HG03066 (cell line): Measurements from ENCODE around the gene SOX6.

ENCODE experiments used
- ATAC-seq: cut with Tn5 transposase; IDR thresholded peaks from one replicate; pipeline ENCODE4 v1.9.1; 2021; ENCODE audit warnings: low read depth; ENCODE audit not compliant: unreplicated experiment

The SOX6 gene

DNA sequence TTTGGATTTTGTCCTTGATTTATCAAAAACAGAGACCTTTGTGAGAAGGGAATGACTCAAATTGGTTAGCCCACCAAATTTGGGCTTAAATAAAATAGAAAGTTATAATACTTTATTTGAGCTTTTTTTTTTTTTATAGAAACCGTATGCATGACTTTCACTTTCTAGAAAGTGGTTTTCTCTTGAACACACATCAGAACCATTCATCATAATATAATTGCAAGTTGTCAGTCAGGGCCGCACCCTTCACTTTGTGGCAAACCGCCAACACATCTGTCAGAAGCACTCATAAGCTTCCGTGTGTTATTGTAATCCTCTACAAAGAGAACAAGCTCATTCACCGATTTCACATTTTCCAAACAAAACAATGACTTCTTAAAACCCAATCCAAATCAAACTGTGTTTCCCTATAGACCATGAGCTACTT, 76.1 kb downstream of the SOX6 start:
- no peak for ATAC-seq

DNA sequence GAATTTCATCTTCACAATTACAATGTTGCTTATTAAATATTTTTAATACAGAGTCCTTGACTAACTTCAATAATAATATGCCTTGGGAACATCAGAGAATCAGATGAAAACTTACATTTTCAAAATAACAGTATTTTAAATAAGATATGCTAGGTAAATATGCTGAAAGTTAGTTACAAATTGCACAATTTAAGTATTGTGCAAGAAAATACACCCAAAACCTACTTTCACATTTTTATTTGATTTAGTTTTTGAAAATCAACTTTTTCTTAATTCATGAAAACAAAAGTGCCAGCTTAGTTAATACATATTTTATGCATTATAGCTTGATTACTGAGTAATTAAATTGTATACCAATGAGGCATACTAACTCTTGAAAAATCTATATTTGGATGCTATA, 76.8 kb downstream of the SOX6 start:
- ATAC-seq: no peak

DNA sequence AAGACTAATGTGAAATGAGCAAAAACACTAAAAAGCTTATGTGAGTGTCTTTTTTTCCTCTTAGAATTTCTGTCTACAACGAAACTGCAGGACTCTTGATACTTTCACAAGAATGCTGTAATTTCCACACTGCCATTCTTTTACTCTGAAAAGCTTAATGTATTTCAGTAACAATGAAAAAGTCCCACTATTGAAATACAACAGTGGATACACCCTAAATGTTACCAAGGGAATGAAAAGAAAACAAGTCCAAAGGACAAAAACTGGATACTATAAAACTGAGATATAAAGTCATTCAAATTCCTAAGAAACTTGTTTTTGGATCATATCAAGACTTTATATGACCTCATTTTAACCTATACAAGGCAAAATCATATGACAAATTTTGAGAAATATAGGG, 77.4 kb downstream of the SOX6 start:
- no peak for ATAC-seq

DNA sequence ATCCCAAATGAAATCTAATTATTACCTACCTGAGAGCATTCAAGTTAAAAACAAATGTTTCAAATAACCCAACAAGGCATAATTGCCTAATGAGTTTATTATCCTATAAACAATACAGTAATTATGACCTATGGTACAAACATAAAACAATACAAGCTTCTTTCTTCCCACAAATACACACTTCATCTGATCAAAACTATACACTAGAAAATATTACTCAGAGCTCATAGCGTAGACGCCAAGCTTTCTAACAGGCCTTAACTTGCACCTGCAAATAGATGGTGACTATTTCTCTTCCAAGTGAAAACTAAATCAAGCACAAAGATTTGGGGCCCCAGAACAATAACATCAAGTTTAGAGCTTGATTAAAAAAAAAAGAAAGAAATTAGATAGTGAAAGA, 78.1 kb downstream of the SOX6 start:
- no peak for ATAC-seq

DNA sequence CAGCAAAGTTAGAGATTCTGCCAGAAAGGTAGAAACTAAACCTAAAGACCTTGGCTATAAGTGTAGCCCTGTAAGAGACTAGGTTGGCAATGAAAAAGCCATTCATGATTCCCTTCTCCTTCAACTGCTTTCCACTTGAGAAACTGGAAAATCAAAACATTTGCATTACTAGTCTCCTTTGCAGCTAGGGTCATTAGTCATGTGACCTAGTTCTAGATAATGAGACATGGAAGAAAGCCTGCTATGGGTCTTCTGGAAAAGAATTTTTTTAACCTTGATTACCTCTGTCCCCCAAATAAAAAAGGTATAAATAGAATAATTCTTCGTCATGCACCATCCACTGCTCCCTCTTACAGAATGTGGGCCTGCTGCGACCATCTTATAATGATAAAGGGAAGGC, 80.1 kb downstream of the SOX6 start:
- no peak for ATAC-seq

DNA sequence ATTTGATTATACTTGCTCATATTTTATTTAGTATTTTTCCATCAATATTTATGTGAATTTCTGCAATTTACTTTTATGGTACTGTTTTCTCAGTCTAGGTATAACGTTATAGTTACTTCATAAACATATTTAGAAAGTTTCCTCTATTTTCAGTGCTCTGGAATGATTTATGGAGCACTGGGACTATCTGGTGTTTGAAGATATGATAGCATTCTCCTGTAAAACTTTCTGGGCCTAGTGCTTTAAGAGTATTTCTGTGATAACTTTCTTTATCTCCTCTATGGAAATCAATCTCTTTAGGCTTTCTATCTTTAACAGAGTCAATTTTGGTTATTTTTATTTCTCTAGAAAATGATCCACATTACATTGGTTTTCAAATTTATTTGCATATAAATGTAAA, 85.1 kb downstream of the SOX6 start:
- ATAC-seq: no peak

DNA sequence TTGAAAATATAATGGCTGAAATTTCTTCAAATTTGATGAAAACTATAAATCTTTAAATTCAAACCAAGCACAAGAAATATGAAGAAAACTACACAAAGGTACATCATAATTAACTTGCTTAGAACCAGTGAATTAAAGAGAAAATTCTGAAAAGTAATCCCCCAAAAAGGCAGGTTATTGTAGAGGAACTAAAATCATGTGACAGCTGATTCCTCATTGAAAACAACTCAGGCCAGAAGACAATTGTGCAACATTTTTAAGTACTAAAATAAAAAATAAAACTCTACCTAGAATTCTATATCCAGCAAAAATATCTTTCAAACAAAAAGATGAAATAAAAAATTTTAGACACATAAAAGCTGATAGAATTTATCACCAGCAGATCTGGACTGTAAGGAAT, 90.3 kb downstream of the SOX6 start:
- ATAC-seq: no peak

DNA sequence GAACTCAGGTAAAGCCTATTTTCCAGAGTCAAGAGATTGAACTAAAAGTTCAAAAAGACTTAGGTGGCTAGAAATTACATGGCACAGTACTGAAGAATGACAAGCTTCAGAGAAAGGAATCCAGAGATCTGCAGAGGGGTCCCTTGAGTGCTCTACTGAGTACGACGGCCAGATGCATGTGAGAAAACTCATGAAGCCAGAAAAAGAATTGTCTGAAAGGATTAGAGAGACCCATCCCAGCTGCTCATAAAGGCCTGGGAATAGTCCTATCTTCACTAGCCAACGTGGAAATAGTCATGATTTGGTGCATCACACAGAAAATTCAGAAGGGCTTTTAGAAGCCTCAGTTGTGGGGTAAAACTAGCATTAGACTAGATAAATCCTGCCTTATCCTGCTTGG, 91.3 kb downstream of the SOX6 start:
- no peak for ATAC-seq

DNA sequence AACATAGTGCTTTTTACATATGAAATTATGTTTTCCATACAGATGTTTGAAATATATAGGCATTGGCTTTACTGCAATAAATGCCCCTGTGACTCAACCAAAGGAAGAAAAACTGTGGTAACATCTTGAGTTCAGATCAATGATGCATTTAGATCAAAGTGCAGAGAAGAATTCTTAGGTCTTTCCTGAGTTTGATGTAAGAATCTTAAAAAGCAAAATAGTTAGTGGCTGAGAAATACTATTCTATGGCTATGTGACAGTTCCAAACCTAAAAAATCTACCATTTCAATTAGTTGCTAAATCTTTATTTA, 93.7 kb downstream of the SOX6 start:
- ATAC-seq: peak; percentile 13

DNA sequence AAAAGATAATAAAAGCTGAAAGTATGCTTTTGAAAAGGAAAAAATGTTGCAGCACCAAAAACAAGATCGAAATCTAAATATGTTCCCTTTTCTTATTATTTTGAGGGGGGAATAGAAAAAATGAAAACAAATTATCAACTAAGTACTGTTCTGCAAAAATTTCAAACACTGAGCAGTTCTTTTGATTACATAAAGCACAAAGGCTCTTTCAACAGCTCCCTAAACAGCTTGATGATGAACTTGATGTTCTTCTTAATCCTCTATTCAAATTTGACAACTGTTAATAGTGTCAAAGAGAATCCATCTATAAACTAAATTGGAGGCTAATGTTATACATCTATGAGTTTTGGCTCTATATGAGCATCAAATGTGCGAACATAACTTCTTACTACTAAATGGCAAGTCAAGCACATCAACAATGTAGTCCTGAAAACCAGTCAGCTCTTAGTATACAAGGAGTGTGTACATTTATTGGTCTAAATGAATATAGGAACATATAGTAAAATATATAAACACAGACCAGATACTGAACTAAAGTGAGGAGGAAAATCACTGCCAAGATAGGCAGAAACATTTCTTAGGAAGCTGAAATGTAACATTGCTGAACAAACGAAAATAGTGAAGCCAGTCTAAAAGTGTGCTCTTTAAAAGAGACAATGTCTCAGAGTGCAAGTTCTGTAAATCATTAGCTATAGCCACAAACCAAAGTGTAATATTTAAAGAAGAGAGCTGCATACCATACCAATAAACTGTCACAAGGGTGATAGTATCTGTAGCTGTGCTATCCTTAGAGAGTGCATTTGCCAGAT, 94.3 kb downstream of the SOX6 start:
- ATAC-seq: peak; percentile 92

GRCh38 chr11:16252373-16252772, 104.0 kb downstream of the SOX6 start:
- ATAC-seq: no peak

GRCh38 chr11:16248248-16248647, 108.1 kb downstream of the SOX6 start:
- no peak for ATAC-seq

DNA sequence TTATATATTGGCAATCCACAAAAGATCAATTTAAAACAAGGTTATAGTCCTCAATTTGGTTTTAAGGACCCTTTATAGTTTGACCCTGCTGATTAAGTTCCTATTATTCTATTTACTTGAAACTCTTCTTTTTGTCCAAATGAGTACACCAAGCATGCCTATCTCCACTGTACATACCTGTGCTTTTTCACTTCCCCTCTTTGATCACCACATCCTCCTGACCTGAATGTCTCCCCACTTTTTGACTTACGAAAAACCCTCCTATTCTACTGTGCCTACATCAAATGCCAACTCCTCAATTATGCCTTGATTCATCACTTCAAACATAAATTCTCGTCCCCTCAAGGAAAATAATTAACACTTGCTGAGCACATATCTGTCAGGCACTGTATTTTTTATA, 113.5 kb downstream of the SOX6 start:
- peak; percentile 85 for ATAC-seq

DNA sequence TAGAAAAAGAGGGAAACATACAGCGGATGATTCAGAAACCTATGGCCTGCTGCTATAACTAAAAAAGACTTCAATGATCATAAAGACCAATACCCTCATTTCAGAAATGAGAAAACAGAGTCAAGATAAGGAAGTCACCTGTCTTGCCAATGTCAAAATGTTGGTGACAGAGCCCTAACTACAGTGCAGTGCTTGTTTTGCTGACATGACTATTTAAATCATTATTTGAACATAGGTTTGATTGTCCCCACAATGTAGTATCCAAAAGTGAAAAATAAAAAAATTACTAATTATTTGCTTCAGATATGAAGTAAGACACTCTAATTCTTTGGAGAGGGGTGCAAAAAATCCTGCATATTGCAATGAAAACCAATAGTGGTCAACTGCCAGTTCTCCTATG, 115.7 kb downstream of the SOX6 start:
- ATAC-seq: no peak

DNA sequence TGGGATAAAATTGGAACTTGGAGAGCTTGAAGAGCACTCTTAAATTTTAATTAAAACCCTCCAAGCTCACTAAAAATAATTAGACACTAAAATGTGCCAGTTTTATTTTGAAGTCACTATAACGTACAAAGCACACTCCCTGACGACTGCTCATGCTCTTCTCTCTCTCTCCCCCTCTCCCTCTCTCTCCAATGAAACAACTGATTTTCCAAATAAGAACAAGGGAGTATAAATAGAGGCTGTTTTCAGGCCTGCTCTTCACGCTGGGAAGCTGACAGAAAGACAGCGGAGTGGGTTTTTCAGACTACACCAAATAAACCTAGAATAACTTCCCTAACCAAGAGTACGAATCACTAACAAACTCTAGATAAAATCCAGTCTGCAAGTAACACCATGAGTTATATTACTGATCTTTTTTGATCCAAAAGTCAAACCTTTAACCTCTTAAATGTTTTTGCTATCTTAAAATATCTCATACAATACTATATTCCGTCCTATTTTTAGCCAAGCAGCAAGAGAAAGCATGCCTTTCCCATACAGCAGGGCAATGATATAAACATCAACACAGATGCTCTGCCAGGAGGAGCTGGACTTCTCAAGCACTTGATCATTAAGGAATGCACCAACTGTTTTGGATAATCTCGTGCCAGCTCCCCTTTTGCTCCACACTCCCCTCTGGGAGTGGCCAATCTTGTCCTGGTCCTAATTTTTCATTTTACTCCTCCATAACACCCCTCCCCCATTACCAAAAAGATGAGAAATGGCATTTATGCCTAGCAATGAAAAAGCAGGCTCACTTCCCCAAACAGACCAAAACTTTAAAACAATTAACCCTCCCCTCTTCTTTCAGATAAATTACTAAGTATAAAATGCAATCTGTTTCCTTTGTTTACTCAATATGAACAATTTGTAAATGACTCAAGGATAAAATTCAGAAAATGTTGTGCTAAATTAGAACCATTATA, 116.9 kb downstream of the SOX6 start:
- no peak for ATAC-seq

- no peak for ATAC-seq
These were observed 130.1 kb downstream of the SOX6 start for GRCh38 chr11:16226245-16226644.

DNA sequence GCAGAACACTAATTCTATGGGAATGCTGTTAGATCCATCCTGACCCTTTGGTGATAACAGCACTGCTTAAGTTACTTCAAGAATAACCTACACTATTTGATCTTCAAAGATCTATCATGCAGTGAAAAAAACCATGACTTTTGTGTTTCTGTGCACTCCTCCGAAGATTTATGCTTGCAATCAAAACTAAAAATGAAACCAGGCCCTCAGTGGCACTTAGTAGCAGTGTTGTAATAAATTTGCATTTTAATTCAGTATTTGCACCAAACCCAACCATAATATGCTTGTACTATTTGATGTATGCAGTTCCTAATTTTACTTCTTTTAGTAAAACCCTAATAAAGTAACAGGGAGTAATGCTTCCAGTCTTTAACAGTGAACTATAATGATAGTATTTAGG, 130.7 kb downstream of the SOX6 start:
- ATAC-seq: no peak

- ATAC-seq: no peak
These were observed 132.8 kb downstream of the SOX6 start for GRCh38 chr11:16223558-16223957.

DNA sequence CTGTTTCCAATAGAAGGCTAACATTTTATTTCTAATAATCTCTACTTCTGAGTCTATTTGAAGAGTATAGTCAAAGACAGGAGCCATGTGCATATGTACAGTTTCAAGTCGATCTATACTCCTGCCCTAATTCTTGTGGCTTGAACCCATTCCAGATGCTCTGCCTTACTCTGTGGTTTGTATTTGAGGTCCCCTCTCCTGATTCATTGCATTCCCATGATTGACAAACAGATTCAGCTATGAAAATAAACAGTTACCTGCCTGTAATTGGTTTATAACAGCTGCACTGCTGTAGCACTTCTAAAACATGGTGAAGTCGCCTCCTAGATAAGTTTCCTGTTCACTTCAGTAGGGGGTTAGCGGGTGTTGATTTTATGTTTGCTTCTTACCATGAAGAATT, 138.7 kb downstream of the SOX6 start:
- ATAC-seq: no peak

- ATAC-seq: no peak
These were observed 139.5 kb downstream of the SOX6 start for GRCh38 chr11:16216831-16217230.

DNA sequence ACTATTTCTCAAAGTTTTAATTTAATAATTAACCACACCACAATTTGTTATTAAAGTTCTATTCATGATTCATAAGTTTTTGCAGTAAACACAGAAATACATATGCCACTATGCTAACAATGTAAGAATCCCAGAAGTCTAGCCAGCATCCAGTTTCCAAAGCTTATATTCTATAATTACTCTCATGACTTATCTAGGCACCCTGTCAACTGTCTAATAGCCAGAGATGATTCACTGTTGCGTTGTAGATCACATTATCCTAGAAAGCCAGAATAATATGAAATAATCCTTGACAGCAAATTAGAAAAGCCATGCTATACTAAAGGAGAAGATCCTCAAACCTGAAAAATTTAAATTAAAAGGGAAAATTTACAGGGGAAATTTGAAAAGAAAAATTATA, 141.0 kb downstream of the SOX6 start:
- ATAC-seq: no peak

- no peak for ATAC-seq
These were observed 144.9 kb downstream of the SOX6 start for GRCh38 chr11:16211407-16211806.
